Measurements from ENCODE around the gene MLLT3.

- TF ChIP-seq EZH2phosphoT487 (IDR thresholded peaks at IDR 0.05; ENCODE audit: low read depth) (no peak), CTCF (IDR thresholded peaks at IDR 0.05; ENCODE audit: low read depth, low read length) (peak; percentile 84)
Measured at GRCh38 chr9:20356403-20357036, 265.8 kb downstream of the MLLT3 start.

Data from OCI-LY3 (cell line).